OCI-LY1 (cell line): ENCODE results near the gene SETD5.

ENCODE experiments used
- H2AFZ ChIP-seq: fragments of 200-600 bp; sonication (generic), shearing (Covaris generic); 2 replicates; pipeline ENCODE4 v1.6.0; 2014; ENCODE audit warnings: antibody characterized with exemption, mild to moderate bottlenecking, low read length
- H3F3A ChIP-seq: fragments of 200-600 bp; sonication (generic), shearing (Covaris generic); 2 replicates; pipeline ENCODE4 v1.6.0; 2014; ENCODE audit warnings: mild to moderate bottlenecking, antibody characterized with exemption, low read length, moderate library complexity; ENCODE audit not compliant: insufficient read depth
- H3K27ac ChIP-seq: fragments of 200-600 bp; sonication (generic); 2 replicates; pipeline ENCODE4 v1.5.1; 2014; ENCODE audit warnings: low read length, mixed run types, mild to moderate bottlenecking, low read depth; ENCODE audit not compliant: poor library complexity, severe bottlenecking
- H3K27me3 ChIP-seq: fragments of 200-600 bp; sonication (generic); 2 replicates; pipeline ENCODE4 v1.6.0; 2014; ENCODE audit warnings: antibody characterized with exemption, mild to moderate bottlenecking, low read length, moderate library complexity; ENCODE audit not compliant: insufficient read depth
- H3K36me3 ChIP-seq: fragments of 200-600 bp; sonication (generic); 2 replicates; pipeline ENCODE4 v1.6.1; 2014; ENCODE audit warnings: mild to moderate bottlenecking, antibody characterized with exemption, low read length, moderate library complexity, mixed read lengths; ENCODE audit not compliant: insufficient read depth
- H3K4me1 ChIP-seq: fragments of 200-600 bp; sonication (generic); 2 replicates; pipeline ENCODE4 v1.5.1; 2014; ENCODE audit warnings: mild to moderate bottlenecking, low read length, moderate library complexity; ENCODE audit not compliant: insufficient read depth, severe bottlenecking
- H3K4me2 ChIP-seq: fragments of 200-600 bp; sonication (generic), shearing (Covaris generic); 2 replicates; pipeline ENCODE4 v1.6.1; 2014; ENCODE audit warnings: low read length
- H3K4me3 ChIP-seq: fragments of 200-600 bp; sonication (generic); 2 replicates; pipeline ENCODE4 v1.5.1; 2014; ENCODE audit warnings: low read length, low read depth, mild to moderate bottlenecking, mixed read lengths; ENCODE audit not compliant: poor library complexity, severe bottlenecking
- H3K79me2 ChIP-seq: fragments of 200-600 bp; shearing (Covaris generic); 2 replicates; pipeline ENCODE4 v1.6.1; 2016; ENCODE audit warnings: mixed run types, low read length, mixed read lengths; ENCODE audit not compliant: insufficient read depth
- H3K9ac ChIP-seq: fragments of 200-600 bp; sonication (generic), shearing (Covaris generic); 2 replicates; pipeline ENCODE4 v1.6.1; 2014; ENCODE audit warnings: mild to moderate bottlenecking, low read length, mixed read lengths
- H3K9me2 ChIP-seq: fragments of 200-600 bp; sonication (generic), shearing (Covaris generic); 2 replicates; pipeline ENCODE4 v1.6.1; 2014; ENCODE audit warnings: low read depth, mild to moderate bottlenecking, low read length, mixed read lengths
- H3K9me3 ChIP-seq: fragments of 200-600 bp; shearing (Covaris generic); 2 replicates; pipeline ENCODE4 v1.6.1; 2014; ENCODE audit warnings: low read length, mixed read lengths
- H4K20me1 ChIP-seq: fragments of 200-600 bp; sonication (generic), shearing (Covaris generic); 2 replicates; pipeline ENCODE4 v1.6.0; 2016; ENCODE audit warnings: mild to moderate bottlenecking, low read length; ENCODE audit not compliant: insufficient read depth
- CTCF ChIP-seq: fragments of 200-600 bp; sonication (generic), shearing (Covaris generic); IDR thresholded peaks from 2 replicates; pipeline ENCODE4 v1.5.1; 2017; ENCODE audit warnings: mild to moderate bottlenecking, antibody characterized with exemption, low read length, moderate library complexity, mixed read lengths
- EZH2 ChIP-seq: fragments of 200-600 bp; sonication (generic), shearing (Covaris generic); IDR thresholded peaks from 2 replicates; pipeline ENCODE4 v1.8.0; 2017; ENCODE audit warnings: borderline replicate concordance, mixed run types, mild to moderate bottlenecking, antibody characterized with exemption, low read length, moderate library complexity, mixed read lengths

Gene SETD5

GRCh38 chr3:9498781-9499180, 101.4 kb downstream of the SETD5 start:
- H3K4me3 ChIP-seq = no peak overlapping the region
- H3K27me3 ChIP-seq = peaks cover 4% of the 10 kb centered on the region; the same call in 1 of the 2 replicates
- H3K4me2 ChIP-seq = no peak overlapping the region
- no peak overlapping the region for H2AFZ ChIP-seq
- H3K36me3 ChIP-seq = no peaks in the 10 kb centered on the region
- no peaks in the 10 kb centered on the region for H3F3A ChIP-seq
- no peaks in the 10 kb centered on the region for H3K4me1 ChIP-seq
- H3K9me2 ChIP-seq = no peaks in the 10 kb centered on the region
- TF ChIP-seq EZH2 = no peak
- TF ChIP-seq CTCF = no peak
- no peaks in the 10 kb centered on the region for H4K20me1 ChIP-seq
- H3K9ac ChIP-seq = no peak overlapping the region
- no peaks in the 10 kb centered on the region for H3K79me2 ChIP-seq
- H3K9me3 ChIP-seq = no peaks in the 10 kb centered on the region
- no peak overlapping the region for H3K27ac ChIP-seq

GRCh38 chr3:9499455-9500107, 102.2 kb downstream of the SETD5 start:
- Histone ChIP-seq H3K27ac (no peak overlapping the region), H3K9me3 (no peaks in the 10 kb centered on the region), H3F3A (no peaks in the 10 kb centered on the region), H3K4me1 (peaks cover 3% of the 10 kb centered on the region), H3K27me3 (peaks cover 4% of the 10 kb centered on the region; the same call in 1 of the 2 replicates), H3K4me3 (no peak overlapping the region), H3K4me2 (no peak overlapping the region), H2AFZ (no peak overlapping the region), H4K20me1 (no peaks in the 10 kb centered on the region), H3K9me2 (no peaks in the 10 kb centered on the region), H3K9ac (no peak overlapping the region), H3K36me3 (no peaks in the 10 kb centered on the region), H3K79me2 (no peaks in the 10 kb centered on the region)
- TF ChIP-seq EZH2 (no peak), CTCF (no peak)

- Histone ChIP-seq H3K4me2 (0 out of 2 replicates have a peak overlapping the region, but pooled peaks have one; percentile 17), H3K9ac (no peak overlapping the region), H3K4me3 (no peak overlapping the region)
Observed at GRCh38 chr3:9500108-9501050, 103.0 kb downstream of the SETD5 start.

More at GRCh38 chr3:9500108-9501050, 103.0 kb downstream of the SETD5 start:
- H3K27me3 ChIP-seq = peaks cover 4% of the 10 kb centered on the region; the same call in 1 of the 2 replicates
- peaks cover 3% of the 10 kb centered on the region for H3K4me1 ChIP-seq
- H3K36me3 ChIP-seq = no peaks in the 10 kb centered on the region
- no peak overlapping the region for H2AFZ ChIP-seq
- no peak for TF ChIP-seq EZH2
- peak; percentile 82 for TF ChIP-seq CTCF
- no peaks in the 10 kb centered on the region for H3K9me3 ChIP-seq
- H3F3A ChIP-seq = no peaks in the 10 kb centered on the region
- no peaks in the 10 kb centered on the region for H4K20me1 ChIP-seq
- H3K9me2 ChIP-seq = no peaks in the 10 kb centered on the region
- no peak overlapping the region for H3K27ac ChIP-seq
- no peaks in the 10 kb centered on the region for H3K79me2 ChIP-seq
